AG10803 (cell line): ENCODE measurements around the gene PPP1R18.
"Not testable (repeated sequence)": the region's sequence is repeated elsewhere in the genome, so short reads cannot be mapped to it uniquely, and the experiment has no call there.

ENCODE experiments used
- DNase-seq: peaks from one replicate; pipeline ENCODE4 v3.0.0; 2010; ENCODE audit warnings: low read depth
- H3K4me3 ChIP-seq: 2 replicates; pipeline ENCODE4 v1.5.1; 2011; ENCODE audit warnings: mild to moderate bottlenecking, low read length, control low read depth
- CTCF ChIP-seq: conservative IDR thresholded peaks from 2 replicates; pipeline ENCODE4 v1.5.1; 2011; ENCODE audit warnings: mild to moderate bottlenecking, low read length, control low read depth, inconsistent platforms

Gene PPP1R18

GRCh38 chr6:30726506-30727413 is 40.3 kb upstream of the PPP1R18 start:
- no peak for DNase-seq
- no peak overlapping the region for H3K4me3 ChIP-seq
- no peak for TF ChIP-seq CTCF

GRCh38 chr6:30725713-30726505 is 39.5 kb upstream of the PPP1R18 start:
- no peak overlapping the region for H3K4me3 ChIP-seq
- peak; percentile 62 for DNase-seq
- TF ChIP-seq CTCF = no peak

- TF ChIP-seq CTCF = no peak
- DNase-seq = no peak
- H3K4me3 ChIP-seq = no peak overlapping the region
Observed at GRCh38 chr6:30724906-30725667, 38.6 kb upstream of the PPP1R18 start.

- H3K4me3 ChIP-seq = peak overlapping the region; percentile 9; the same call in 1 of the 2 replicates
- TF ChIP-seq CTCF = 0 out of 2 replicates have a peak, but pooled peaks have one; percentile 13
- DNase-seq = peak; percentile 35
Observed at GRCh38 chr6:30723843-30724741, 37.6 kb upstream of the PPP1R18 start.

GRCh38 chr6:30723159-30723842 is 36.9 kb upstream of the PPP1R18 start:
- H3K4me3 ChIP-seq = peak overlapping the region; percentile 96
- DNase-seq = not testable (repeated sequence)

- DNase-seq = peak; percentile 77
- H3K4me3 ChIP-seq = peak overlapping the region; percentile 96
- peak; percentile 96 for TF ChIP-seq CTCF
Observed at GRCh38 chr6:30722280-30723112, 36.1 kb upstream of the PPP1R18 start.

- peak overlapping the region; percentile 96 for H3K4me3 ChIP-seq
- peak; percentile 60 for DNase-seq
Observed at GRCh38 chr6:30722025-30722279, 35.5 kb upstream of the PPP1R18 start.
